Right renal pelvis (tissue), 4 donors: Measurements from ENCODE around the gene HDHD5. TPM values are rescaled to one million over a fixed set of nuclear protein-coding genes. Genes with fewer than 3 reads are reported as not detected.

Experiments
- DNase-seq, 4 donors: peaks; one replicate each; pipeline ENCODE4 v3.0.0-alpha.2; 2013; ENCODE audit warnings: low read depth in 4 of 4, low spot score in 3 of 4, missing footprints in 1 of 4
- polyA plus RNA-seq, 4 donors: library from polyadenylated mRNA; unstranded; fragments of 120-200 nt; gene quantifications; one replicate each; pipeline ENCODE4 v1.2.1, GENCODE V29; 2013; ENCODE audit not compliant: insufficient read length in 4 of 4

The HDHD5 gene
- polyA plus RNA-seq, 4 donors = 34.0 to 43.6 (median 34.7) TPM

DNA sequence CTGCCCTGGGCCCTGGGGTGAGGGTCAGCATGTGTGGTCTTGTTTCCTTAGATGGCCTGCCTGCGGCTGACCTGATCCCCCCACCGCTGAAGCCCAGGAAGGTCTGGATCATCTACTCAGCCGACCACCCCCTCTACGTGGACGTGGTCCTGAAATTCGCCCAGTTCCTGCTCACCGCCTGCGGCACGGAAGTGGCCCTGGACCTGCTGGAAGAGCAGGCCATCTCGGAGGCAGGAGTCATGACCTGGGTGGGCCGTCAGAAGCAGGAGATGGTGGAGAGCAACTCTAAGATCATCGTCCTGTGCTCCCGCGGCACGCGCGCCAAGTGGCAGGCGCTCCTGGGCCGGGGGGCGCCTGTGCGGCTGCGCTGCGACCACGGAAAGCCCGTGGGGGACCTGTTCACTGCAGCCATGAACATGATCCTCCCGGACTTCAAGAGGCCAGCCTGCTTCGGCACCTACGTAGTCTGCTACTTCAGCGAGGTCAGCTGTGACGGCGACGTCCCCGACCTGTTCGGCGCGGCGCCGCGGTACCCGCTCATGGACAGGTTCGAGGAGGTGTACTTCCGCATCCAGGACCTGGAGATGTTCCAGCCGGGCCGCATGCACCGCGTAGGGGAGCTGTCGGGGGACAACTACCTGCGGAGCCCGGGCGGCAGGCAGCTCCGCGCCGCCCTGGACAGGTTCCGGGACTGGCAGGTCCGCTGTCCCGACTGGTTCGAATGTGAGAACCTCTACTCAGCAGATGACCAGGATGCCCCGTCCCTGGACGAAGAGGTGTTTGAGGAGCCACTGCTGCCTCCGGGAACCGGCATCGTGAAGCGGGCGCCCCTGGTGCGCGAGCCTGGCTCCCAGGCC lies 50.6 kb downstream of the HDHD5 start:
- DNase-seq = no peak

- DNase-seq = no peak
Observed at GRCh38 chr22:17107547-17107810, 51.6 kb downstream of the HDHD5 start.

DNA sequence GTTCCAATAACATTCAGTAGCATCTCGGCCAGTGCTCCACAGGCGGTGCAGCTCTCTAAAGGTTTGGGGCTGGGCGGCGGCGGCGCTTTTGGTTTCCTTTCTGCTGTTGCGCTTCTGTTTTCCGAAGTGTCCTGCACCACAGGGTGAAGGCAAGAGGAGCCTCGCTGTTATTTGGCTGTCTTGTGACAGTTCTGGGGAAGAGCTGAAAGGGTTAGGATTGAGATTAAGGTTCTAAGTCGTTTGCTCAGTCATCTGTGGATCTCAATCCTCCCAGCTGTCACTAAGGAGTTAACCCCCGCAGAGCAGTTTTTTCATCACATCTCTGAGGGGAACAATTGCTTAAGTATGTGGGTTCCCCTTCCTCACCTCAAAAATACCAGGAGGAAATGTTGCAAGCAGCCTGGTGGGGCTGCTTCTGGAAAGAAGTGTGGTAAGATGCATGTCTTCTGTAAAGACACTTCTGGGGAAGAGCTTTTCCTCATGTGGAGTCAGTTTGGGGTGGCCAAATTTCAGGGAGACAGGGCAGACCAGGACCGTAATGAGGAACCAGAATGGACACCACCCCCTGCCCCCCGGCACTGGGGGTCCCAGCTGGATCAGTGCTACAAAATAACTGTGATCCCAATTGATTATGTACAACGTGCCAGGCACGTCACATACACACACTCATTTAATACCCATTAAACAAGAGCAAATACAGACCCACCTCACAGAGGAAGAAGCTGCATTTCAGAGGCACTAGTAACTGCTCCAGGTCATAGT lies 52.1 kb downstream of the HDHD5 start:
- DNase-seq = no peak

- DNase-seq = no peak
Observed at GRCh38 chr22:17106161-17106784, 52.8 kb downstream of the HDHD5 start.

DNA sequence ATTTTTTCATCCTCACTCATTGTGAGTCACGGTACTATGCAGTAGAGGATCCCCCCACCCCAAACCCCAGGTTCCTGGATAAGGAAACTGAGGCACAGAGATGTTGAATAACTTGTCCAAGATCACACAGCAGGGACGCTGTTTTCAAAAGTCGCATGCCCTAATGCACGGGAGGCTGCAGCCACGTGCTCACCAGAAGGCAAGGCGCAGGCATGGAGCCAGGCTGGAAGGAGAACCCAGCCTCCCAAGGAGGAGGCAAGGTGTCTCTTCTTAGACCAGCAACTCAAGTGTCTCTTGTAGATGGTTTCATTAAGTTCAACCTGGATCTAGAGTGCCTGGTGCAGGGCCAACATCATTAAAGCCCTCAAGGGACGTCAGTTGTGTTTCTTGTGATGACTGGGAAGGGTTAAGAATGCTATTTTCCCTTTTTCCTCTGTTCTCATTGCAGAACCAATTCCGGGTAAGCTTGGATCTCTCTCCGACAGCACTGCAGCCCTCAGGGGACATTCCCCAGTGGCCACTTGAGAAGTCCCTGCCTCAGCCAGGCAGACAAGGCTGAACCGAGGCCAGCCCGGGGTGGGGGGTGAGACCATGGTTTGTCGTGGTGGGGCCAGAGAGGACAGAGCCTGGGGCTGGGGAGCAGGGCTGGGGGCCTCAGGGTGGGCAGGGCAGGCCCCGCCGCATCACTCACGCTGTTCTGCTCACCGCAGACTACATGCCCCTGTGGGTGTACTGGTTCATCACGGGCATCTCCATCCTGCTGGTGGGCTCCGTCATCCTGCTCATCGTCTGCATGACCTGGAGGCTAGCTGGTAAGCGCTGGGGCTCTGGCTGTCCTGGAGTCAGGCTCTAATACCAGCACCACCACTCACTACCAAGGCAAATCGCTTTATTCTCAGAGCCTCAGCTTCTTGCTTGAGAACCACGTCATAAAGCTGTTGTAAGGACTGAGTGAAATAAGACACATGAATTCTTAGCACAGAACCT lies 53.6 kb downstream of the HDHD5 start:
- DNase-seq = no peak

DNA sequence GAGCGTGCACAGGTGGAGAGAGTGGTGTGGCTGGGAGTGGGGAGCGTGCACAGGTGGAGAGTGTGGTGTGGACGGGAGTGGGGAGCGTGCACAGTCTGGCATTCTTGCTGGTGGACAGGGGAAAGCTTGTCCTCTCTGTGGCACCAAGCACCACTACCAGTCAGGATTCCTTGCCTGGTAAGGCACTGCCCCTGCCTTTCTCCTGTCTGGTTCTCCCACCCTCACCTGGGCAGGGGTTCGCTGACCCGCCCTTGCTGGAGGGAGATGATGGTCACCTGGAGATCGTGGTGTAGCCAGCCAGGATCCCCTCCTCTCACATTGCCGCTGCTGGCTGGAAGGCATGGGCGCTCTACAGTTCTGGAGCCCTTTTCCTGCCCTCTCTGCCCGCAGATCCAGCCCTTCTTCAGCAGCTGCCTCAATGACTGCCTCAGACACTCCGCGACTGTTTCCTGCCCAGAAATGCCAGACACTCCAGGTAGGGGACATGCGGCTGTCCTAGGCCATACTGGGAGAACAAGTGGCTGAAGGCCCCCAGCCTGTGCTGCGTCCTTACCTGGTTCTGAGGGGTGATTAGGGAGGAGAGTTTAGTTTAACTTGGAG lies 54.6 kb downstream of the HDHD5 start:
- DNase-seq = no peak

GRCh38 chr22:17103351-17103750 lies 55.7 kb downstream of the HDHD5 start:
- no peak for DNase-seq

GRCh38 chr22:17102297-17102667 lies 56.8 kb downstream of the HDHD5 start:
- no peak for DNase-seq

GRCh38 chr22:17101475-17102296 lies 57.4 kb downstream of the HDHD5 start:
- no peak for DNase-seq

- no peak for DNase-seq
Observed at GRCh38 chr22:17100621-17101020, 58.5 kb downstream of the HDHD5 start.

- DNase-seq = no peak
Observed at GRCh38 chr22:17098379-17098819, 60.7 kb downstream of the HDHD5 start.

DNA sequence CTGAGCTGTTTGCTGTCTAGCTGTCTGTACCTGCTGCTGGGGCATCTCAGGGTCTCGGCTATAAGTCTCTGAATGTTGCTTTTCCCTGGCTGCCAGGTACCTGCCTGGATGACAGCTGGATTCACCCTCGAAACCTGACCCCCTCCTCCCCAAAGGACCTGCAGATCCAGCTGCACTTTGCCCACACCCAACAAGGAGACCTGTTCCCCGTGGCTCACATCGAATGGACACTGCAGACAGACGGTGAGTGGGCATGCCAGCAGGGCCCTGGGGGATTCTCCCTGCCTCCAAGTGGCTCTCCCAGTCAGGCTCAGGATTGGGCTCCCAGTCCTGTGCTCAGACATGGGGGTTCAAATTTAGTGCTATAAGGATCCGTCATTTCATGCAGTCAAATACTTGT lies 61.4 kb downstream of the HDHD5 start:
- no peak for DNase-seq

GRCh38 chr22:17097062-17097461 lies 62.0 kb downstream of the HDHD5 start:
- no peak for DNase-seq

- no peak for DNase-seq
Observed at GRCh38 chr22:17096071-17096470, 63.0 kb downstream of the HDHD5 start.

DNA sequence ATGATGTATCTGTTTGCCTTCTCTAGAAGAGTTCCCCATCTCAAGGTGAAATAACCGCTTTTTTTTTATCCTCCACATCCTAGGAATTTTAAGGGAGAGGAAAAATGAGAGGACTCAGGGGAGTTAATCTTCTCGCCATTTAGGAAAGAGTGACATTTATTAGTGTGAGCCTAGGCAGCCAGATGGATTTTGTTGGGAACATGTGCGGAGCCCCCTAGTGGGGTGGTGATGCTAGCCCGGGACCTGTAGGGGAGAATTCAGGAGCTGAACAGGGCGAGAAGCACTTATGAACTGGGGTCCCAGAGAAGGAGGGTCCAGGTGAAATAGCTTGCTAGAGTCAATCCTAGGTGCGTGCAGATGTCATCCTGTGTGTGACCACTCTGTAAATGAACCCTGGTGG lies 63.5 kb downstream of the HDHD5 start:
- no peak for DNase-seq

DNA sequence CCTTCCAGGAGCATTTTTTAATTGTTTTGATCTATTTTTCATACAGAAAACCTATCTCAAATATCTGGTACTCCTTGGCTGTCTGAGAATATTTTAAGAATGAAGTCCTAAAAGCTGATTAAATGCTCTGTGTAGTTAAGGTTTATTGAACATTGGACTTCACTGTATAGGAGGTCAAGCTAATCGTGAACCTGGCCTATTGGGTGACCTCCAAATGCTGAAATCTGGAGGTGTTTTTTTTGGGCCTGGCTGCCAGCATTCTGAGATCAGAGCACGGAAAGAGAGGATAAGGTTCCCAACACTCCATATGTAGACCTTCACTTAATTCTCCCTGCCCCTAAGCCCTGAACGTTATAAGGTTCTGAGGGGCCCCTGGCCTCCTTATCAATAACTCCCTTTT lies 66.0 kb downstream of the HDHD5 start:
- DNase-seq = no peak

- no peak for DNase-seq
Observed at GRCh38 chr22:17091851-17092250, 67.2 kb downstream of the HDHD5 start.

DNA sequence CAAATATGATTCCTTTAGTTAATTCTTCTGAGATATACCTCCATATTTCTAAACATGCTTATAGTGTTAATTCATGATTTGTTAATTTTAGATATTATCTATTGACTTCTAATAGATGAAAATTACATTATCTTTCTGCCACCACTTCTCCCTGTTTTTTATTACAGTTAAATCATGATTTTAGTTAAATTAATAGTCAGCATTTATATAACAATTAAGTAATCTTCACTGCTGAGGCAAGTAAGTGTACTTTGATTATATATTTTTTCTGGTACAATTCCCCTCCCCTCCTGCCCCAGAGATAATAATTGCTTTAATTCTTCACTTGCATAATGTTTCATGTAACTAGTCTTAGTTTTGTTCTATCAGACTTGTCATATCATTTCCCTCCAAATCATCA lies 68.5 kb downstream of the HDHD5 start:
- DNase-seq = no peak
